H9 (cell line): ENCODE results near the gene SEMA4C. TPM values are rescaled to one million over a fixed set of nuclear protein-coding genes. Genes with fewer than 3 reads are reported as not detected.

Experiments used
- DNase-seq: peaks from one replicate; pipeline ENCODE4 v3.0.0-alpha.2; 2017
- H2AFZ ChIP-seq: one replicate; pipeline ENCODE4 v1.6.1; 2013; ENCODE audit warnings: mild to moderate bottlenecking, low read length, control low read depth, moderate library complexity
- H2AK5ac ChIP-seq: 2 replicates; pipeline ENCODE4 v1.6.1; 2013; ENCODE audit warnings: low read length, control low read depth, mixed read lengths; ENCODE audit not compliant: insufficient read length
- H2BK120ac ChIP-seq: one replicate; pipeline ENCODE4 v1.6.1; 2013; ENCODE audit warnings: low read depth, mild to moderate bottlenecking, low read length, control low read depth, inconsistent platforms; ENCODE audit not compliant: poor library complexity, severe bottlenecking
- H2BK12ac ChIP-seq: 2 replicates; pipeline ENCODE4 v1.6.1; 2013; ENCODE audit warnings: low read length, control low read depth, mixed read lengths, low read depth; ENCODE audit not compliant: insufficient read length
- H2BK15ac ChIP-seq: 2 replicates; pipeline ENCODE4 v1.6.1; 2013; ENCODE audit warnings: low read depth, low read length, control low read depth
- H2BK20ac ChIP-seq: one replicate; pipeline ENCODE4 v1.6.1; 2013; ENCODE audit warnings: low read depth, mild to moderate bottlenecking, low read length, control low read depth, inconsistent platforms; ENCODE audit not compliant: poor library complexity, severe bottlenecking
- H2BK5ac ChIP-seq: 2 replicates; pipeline ENCODE4 v1.6.1; 2013; ENCODE audit warnings: low read length, control low read depth, mixed read lengths; ENCODE audit not compliant: insufficient read length
- H3K14ac ChIP-seq: 2 replicates; pipeline ENCODE4 v1.6.1; 2013; ENCODE audit warnings: low read length, control low read depth; ENCODE audit not compliant: insufficient read depth
- H3K18ac ChIP-seq: 2 replicates; pipeline ENCODE4 v1.6.1; 2013; ENCODE audit warnings: low read depth, mild to moderate bottlenecking, mixed read lengths, low read length, control low read depth; ENCODE audit not compliant: insufficient read length
- H3K23ac ChIP-seq: 2 replicates; pipeline ENCODE4 v1.6.1; 2013; ENCODE audit warnings: low read length, control low read depth, mixed read lengths, low read depth; ENCODE audit not compliant: insufficient read length
- H3K23me2 ChIP-seq: 2 replicates; pipeline ENCODE4 v1.6.1; 2013; ENCODE audit warnings: low read depth, mild to moderate bottlenecking, mixed read lengths, low read length, control low read depth; ENCODE audit not compliant: insufficient read length, poor library complexity, severe bottlenecking
- H3K27ac ChIP-seq: 2 replicates; pipeline ENCODE4 v1.5.1; 2013; ENCODE audit warnings: low read length, control low read depth, mixed read lengths, low read depth; ENCODE audit not compliant: insufficient read length
- H3K27me3 ChIP-seq: 2 replicates; pipeline ENCODE4 v1.6.1; 2013; ENCODE audit warnings: low read length, control low read depth, inconsistent platforms; ENCODE audit not compliant: insufficient read depth
- H3K4ac ChIP-seq: 2 replicates; pipeline ENCODE4 v1.6.1; 2013; ENCODE audit warnings: low read depth, mild to moderate bottlenecking, control low read depth, inconsistent platforms, low read length, moderate library complexity
- H3K4me1 ChIP-seq: 2 replicates; pipeline ENCODE4 v1.6.1; 2013; ENCODE audit warnings: low read length, control low read depth, inconsistent platforms; ENCODE audit not compliant: insufficient read depth
- H3K4me2 ChIP-seq: 2 replicates; pipeline ENCODE4 v1.6.1; 2013; ENCODE audit warnings: low read length, control low read depth, mixed read lengths; ENCODE audit not compliant: insufficient read length, insufficient read depth
- H3K56ac ChIP-seq: 2 replicates; pipeline ENCODE4 v1.6.1; 2013; ENCODE audit warnings: low read depth, mild to moderate bottlenecking, mixed read lengths, low read length, control low read depth; ENCODE audit not compliant: insufficient read length
- H3K79me1 ChIP-seq: 2 replicates; pipeline ENCODE4 v1.6.1; 2013; ENCODE audit warnings: low read depth, mild to moderate bottlenecking, moderate library complexity, low read length, control low read depth, inconsistent platforms; ENCODE audit not compliant: insufficient read depth, poor library complexity, severe bottlenecking
- H3K79me2 ChIP-seq: 2 replicates; pipeline ENCODE4 v1.6.1; 2013; ENCODE audit warnings: low read length, control low read depth, inconsistent platforms; ENCODE audit not compliant: insufficient read depth
- H3K9ac ChIP-seq: 2 replicates; pipeline ENCODE4 v1.6.1; 2013; ENCODE audit warnings: low read length, control low read depth, mixed read lengths; ENCODE audit not compliant: insufficient read length; ENCODE audit errors: extremely low read depth
- H3K9me3 ChIP-seq: one replicate; pipeline ENCODE4 v1.6.1; 2013; ENCODE audit warnings: low read depth, low read length, inconsistent platforms; ENCODE audit not compliant: control insufficient read depth
- H3T11ph ChIP-seq: one replicate; pipeline ENCODE4 v1.6.1; 2013; ENCODE audit warnings: mild to moderate bottlenecking, low read length, control low read depth, inconsistent platforms
- H4K20me1 ChIP-seq: one replicate; pipeline ENCODE4 v1.6.1; 2013; ENCODE audit not compliant: control insufficient read depth, insufficient read length, insufficient read depth
- H4K5ac ChIP-seq: 2 replicates; pipeline ENCODE4 v1.6.1; 2013; ENCODE audit warnings: low read depth, mild to moderate bottlenecking, mixed read lengths, low read length, control low read depth; ENCODE audit not compliant: insufficient read length
- H4K8ac ChIP-seq: replicated peaks from 2 replicates; pipeline ENCODE4 v1.6.1; 2013; ENCODE audit warnings: low read length, control low read depth, mixed read lengths, low read depth; ENCODE audit not compliant: insufficient read length
- H4K91ac ChIP-seq: 2 replicates; pipeline ENCODE4 v1.6.1; 2013; ENCODE audit warnings: low read depth, mild to moderate bottlenecking, moderate library complexity, mixed read lengths, low read length, control low read depth; ENCODE audit not compliant: insufficient read length
- H3K27ac Mint-ChIP-seq, 3 experiments: 2 replicates in 2 of 3; 3 replicates in 1 of 3; pipeline ENCODE4 v1.8.0; 2020 to 2021; ENCODE audit warnings: mixed read lengths in 3 of 3, mild to moderate bottlenecking in 1 of 3, moderate library complexity in 1 of 3
- H3K27me3 Mint-ChIP-seq: 2 replicates; pipeline ENCODE4 v1.8.0; 2021; ENCODE audit warnings: low read depth, mild to moderate bottlenecking, moderate library complexity, mixed read lengths
- H3K36me3 Mint-ChIP-seq, 3 experiments: 2 replicates in 2 of 3; 3 replicates in 1 of 3; pipeline ENCODE4 v1.8.0; 2020 to 2021; ENCODE audit warnings: low read depth in 3 of 3, mixed read lengths in 3 of 3; ENCODE audit not compliant: insufficient read depth in 1 of 3
- H3K4me1 Mint-ChIP-seq, 2 experiments: 2 replicates each; pipeline ENCODE4 v1.8.0; 2020; ENCODE audit warnings: mixed read lengths in 2 of 2
- H3K4me3 Mint-ChIP-seq, 2 experiments: 2 replicates in 1 of 2; 3 replicates in 1 of 2; pipeline ENCODE4 v1.8.0; 2020 to 2021; ENCODE audit warnings: mild to moderate bottlenecking in 2 of 2, mixed read lengths in 2 of 2, moderate library complexity in 1 of 2
- H3K9me3 Mint-ChIP-seq, 2 experiments: 2 replicates in 1 of 2; 3 replicates in 1 of 2; pipeline ENCODE4 v1.8.0; 2020; ENCODE audit warnings: mild to moderate bottlenecking in 2 of 2, mixed read lengths in 2 of 2, moderate library complexity in 1 of 2
- WGBS: extraction: QIAGEN DNeasy Blood & Tissue Kit; methylation state at CpG from one replicate; pipeline ENCODE4 v1.1.7; 2013; ENCODE audit warnings: missing lambda C conversion rate, low lambda C conversion rate, mixed read lengths; ENCODE audit not compliant: insufficient read length; ENCODE audit errors: extremely low coverage; 5-methylcytosine and 5-hydroxymethylcytosine counted together
- total RNA-seq: library from RNA; stranded (reverse); gene quantifications from 2 replicates; pipeline ENCODE4 v1.2.1, GENCODE V29; 2021
- TF ChIP-seq, protein P1 (sequence below): fragments of 200-600 bp; sonication (generic); conservative IDR thresholded peaks from 3 replicates; pipeline ENCODE4 v1.8.0; 2021; ENCODE audit warnings: antibody characterized with exemption, mild to moderate bottlenecking

The SEMA4C gene
- total RNA-seq, 1 experiment from 2014 or later: 81.6 TPM

- Histone ChIP-seq H4K91ac (no peak overlapping the region), H3K14ac (no peak overlapping the region; the same call in 1 of the 2 replicates), H2BK5ac (no peak overlapping the region), H3K79me1 (no peaks in the 10 kb centered on the region), H4K8ac (no peak overlapping the region), H2BK12ac (no peak overlapping the region), H3K4me1 (peaks cover 11% of the 10 kb centered on the region; the same call in 1 of the 2 replicates), H2BK20ac (no peak overlapping the region), H3K56ac (no peak overlapping the region), H2AFZ (no peak overlapping the region), H3K27me3 (no peaks in the 10 kb centered on the region), H2BK15ac (no peak overlapping the region), H4K20me1 (no peaks in the 10 kb centered on the region), H3K23me2 (no peaks in the 10 kb centered on the region), H3K27ac (no peak overlapping the region), H3K4me2 (no peak overlapping the region), H3K9me3 (no peaks in the 10 kb centered on the region), H4K5ac (no peak overlapping the region), H2BK120ac (no peak overlapping the region), H3K18ac (no peak overlapping the region), H3T11ph (no peak overlapping the region), H3K4ac (no peak overlapping the region), H3K23ac (no peak overlapping the region), H3K9ac (no peak overlapping the region), H3K79me2 (no peaks in the 10 kb centered on the region), H2AK5ac (no peak overlapping the region)
- no peak for DNase-seq
- Mint-ChIP-seq H3K4me3 (peak overlapping the region in 1 of 2 experiments; percentile 22; a peak in 2 of 5 replicates), H3K9me3 (no peaks in the 10 kb centered on the region; a peak in 1 of 5 replicates), H3K4me1 (peaks cover 44 to 50% of the 10 kb centered on the region in 2 experiments), H3K27me3 (peaks cover 6% of the 10 kb centered on the region; the same call in 1 of the 2 replicates), H3K27ac (peak overlapping the region in 2 of 3 experiments; percentile 0 to 20; a peak in 3 of 7 replicates), H3K36me3 (no peaks in the 10 kb centered on the region)
- TF ChIP-seq, protein P1, sequence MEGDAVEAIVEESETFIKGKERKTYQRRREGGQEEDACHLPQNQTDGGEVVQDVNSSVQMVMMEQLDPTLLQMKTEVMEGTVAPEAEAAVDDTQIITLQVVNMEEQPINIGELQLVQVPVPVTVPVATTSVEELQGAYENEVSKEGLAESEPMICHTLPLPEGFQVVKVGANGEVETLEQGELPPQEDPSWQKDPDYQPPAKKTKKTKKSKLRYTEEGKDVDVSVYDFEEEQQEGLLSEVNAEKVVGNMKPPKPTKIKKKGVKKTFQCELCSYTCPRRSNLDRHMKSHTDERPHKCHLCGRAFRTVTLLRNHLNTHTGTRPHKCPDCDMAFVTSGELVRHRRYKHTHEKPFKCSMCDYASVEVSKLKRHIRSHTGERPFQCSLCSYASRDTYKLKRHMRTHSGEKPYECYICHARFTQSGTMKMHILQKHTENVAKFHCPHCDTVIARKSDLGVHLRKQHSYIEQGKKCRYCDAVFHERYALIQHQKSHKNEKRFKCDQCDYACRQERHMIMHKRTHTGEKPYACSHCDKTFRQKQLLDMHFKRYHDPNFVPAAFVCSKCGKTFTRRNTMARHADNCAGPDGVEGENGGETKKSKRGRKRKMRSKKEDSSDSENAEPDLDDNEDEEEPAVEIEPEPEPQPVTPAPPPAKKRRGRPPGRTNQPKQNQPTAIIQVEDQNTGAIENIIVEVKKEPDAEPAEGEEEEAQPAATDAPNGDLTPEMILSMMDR: no peak
- no CpG with 5 or more reads among the region's 11 CpGs for WGBS
These were observed 21.9 kb upstream of the SEMA4C start for GRCh38 chr2:96891591-96892333.
